ENCODE data around the gene GAPVD1. TPM values are rescaled to one million over a fixed set of nuclear protein-coding genes. Genes with fewer than 3 reads are reported as not detected.

GAPVD1 gene
- total RNA-seq, 1 experiment from 2014 or later = 30.5 TPM

DNA sequence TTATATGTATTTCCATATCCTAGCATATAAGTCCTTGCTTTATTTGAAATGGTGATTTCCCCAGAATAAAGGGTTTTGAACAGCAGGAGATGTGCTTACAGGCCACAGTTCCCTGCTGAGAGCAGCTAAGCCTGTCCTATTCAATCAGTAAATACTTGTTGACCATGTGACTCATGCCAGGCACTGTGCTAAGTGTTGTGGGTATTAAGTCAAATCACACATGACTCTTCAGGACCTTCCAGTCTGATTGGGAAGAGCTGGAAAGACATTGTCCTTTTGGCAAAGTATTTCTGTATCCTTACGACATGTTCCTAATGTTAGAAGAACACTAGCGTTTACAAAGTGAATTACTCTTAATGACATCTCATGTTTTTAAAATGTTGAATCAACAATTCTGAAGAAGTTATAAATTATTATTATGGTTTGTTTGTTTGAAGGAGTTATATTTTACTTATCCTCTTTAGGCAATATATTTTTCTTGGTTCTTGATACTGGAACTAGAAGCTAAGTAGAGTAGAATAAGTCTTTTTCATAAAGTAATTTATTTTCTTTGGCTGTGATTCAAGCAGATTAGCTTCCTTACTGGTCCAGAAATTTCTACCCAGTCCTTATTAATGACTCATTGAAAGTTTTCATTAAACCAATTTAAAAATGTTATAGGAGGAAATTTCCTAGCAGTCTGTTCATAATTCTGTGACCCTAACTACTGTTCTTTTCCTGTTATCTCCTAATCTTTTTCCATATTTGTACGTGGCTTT lies 82.1 kb downstream of the GAPVD1 start:
- Histone ChIP-seq H3K9me2 (replicated peaks; ENCODE audit: low read length) (no peaks in the 10 kb centered on the region), H3K4me3 (ENCODE audit: low read length) (no peak overlapping the region), H3K4me2 (ENCODE audit: low read length) (no peak overlapping the region), H3K9me3 (ENCODE audit: low read length) (no peaks in the 10 kb centered on the region), H3K79me2 (ENCODE audit: low read length) (no peaks in the 10 kb centered on the region), H2AFZ (ENCODE audit: low read length) (no peak overlapping the region), H3K4me1 (ENCODE audit: insufficient read depth, low read length) (peaks cover 9% of the 10 kb centered on the region), H4K20me1 (ENCODE audit: low read length) (no peaks in the 10 kb centered on the region), H3K27me3 (ENCODE audit: low read length) (no peaks in the 10 kb centered on the region), H3F3A (ENCODE audit: low read length, unreplicated experiment) (no peaks in the 10 kb centered on the region), H3K9ac (ENCODE audit: low read length) (no peak overlapping the region), H3K27ac (ENCODE audit: low read length) (no peak overlapping the region), H3K36me3 (ENCODE audit: low read depth, low read length) (peaks cover 17% of the 10 kb centered on the region)
- no TSS peak for BruUV-seq (replicated peaks)
- ChIA-PET CTCF (interaction anchor here (0.5 kb wide), 1 partner anchor 25 kb away, joined by 3 read pairs; no protein-coding TSS in a partner anchor), POLR2A (ENCODE audit: unreplicated experiment) (interaction anchor here (0.6 kb wide), 2 partner anchors 101 to 102 kb away, joined by 3 to 8 read pairs; no protein-coding TSS in a partner anchor)
- DNase-seq (peak; percentile 56), ATAC-seq (peak; percentile 75)
- no peak for TF ChIP-seq EZH2phosphoT487 (IDR thresholded peaks at IDR 0.05; ENCODE audit: borderline replicate concordance, low read length)
- no peak for TF ChIP-seq CTCF (conservative IDR thresholded peaks at IDR 0.05; ENCODE audit: low read depth, low read length)
- no peak for TF ChIP-seq EZH2 (IDR thresholded peaks at IDR 0.05; ENCODE audit: low read length, unreplicated experiment)
- intact Hi-C loops (cut with micrococcal nuclease) = no loop called here

DNA sequence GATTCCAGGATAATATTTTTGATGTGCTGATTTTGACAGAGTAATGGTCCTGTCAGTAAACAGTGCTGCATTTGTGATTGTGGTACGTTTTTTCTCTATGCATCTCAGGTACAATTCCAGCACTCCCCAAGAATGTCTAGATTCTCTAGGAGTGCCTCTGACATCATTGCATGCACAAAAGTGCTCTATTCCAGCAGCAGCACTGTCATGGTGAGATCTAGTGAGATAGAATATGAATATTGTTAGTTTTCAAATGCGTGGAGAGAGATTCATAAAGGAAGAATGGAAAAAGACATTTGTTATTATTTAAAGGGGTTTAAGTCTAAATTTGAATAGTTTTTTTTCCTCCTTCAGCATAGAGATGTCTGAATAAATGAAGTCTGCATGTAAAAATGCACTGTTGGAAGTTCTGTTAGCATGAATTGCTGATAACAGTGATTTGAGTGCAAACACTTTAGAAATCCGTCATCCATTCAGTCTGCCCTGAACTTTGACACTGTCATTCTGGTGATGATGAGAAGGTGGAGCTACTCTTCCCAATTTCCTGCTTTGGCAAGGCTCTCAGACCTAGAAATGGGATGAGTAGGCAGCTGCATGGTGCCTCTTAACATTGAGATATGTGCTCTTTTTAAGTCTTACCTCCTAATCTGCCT lies 84.6 kb downstream of the GAPVD1 start:
- TF ChIP-seq CTCF (conservative IDR thresholded peaks at IDR 0.05; ENCODE audit: low read depth, low read length) = no peak
- TF ChIP-seq EZH2phosphoT487 (IDR thresholded peaks at IDR 0.05; ENCODE audit: borderline replicate concordance, low read length) = no peak
- TF ChIP-seq EZH2 (IDR thresholded peaks at IDR 0.05; ENCODE audit: low read length, unreplicated experiment) = no peak

More for the DNA sequence above, 84.6 kb downstream of the GAPVD1 start:
- Histone ChIP-seq H3K27me3 (ENCODE audit: low read length) (no peaks in the 10 kb centered on the region), H3K4me1 (ENCODE audit: insufficient read depth, low read length) (peaks cover 9% of the 10 kb centered on the region), H3K4me2 (ENCODE audit: low read length) (no peak overlapping the region), H3F3A (ENCODE audit: low read length, unreplicated experiment) (no peaks in the 10 kb centered on the region), H4K20me1 (ENCODE audit: low read length) (no peaks in the 10 kb centered on the region), H3K79me2 (ENCODE audit: low read length) (no peaks in the 10 kb centered on the region), H3K9me2 (replicated peaks; ENCODE audit: low read length) (no peaks in the 10 kb centered on the region), H2AFZ (ENCODE audit: low read length) (no peak overlapping the region), H3K27ac (ENCODE audit: low read length) (no peak overlapping the region), H3K4me3 (ENCODE audit: low read length) (no peak overlapping the region), H3K36me3 (ENCODE audit: low read depth, low read length) (peaks cover 35% of the 10 kb centered on the region), H3K9me3 (ENCODE audit: low read length) (no peaks in the 10 kb centered on the region), H3K9ac (ENCODE audit: low read length) (no peak overlapping the region)
- no TSS peak for BruUV-seq (replicated peaks)
- ATAC-seq (no peak), DNase-seq (no peak)
- intact Hi-C loops (cut with micrococcal nuclease) = no loop called here
- ChIA-PET CTCF (no interaction called here), POLR2A (ENCODE audit: unreplicated experiment) (no interaction called here)

All from PC-3 (cell line).